NCI-H2227 (cell line): ENCODE measurements around the gene NDUFS3.
"Not testable (repeated sequence)": the region's sequence is repeated elsewhere in the genome, so short reads cannot be mapped to it uniquely, and the experiment has no call there.

Source experiments
- DNase-seq: peaks from one replicate; lab custom pipeline; 2025; ENCODE audit not compliant: unreplicated experiment; lab: John Stamatoyannopoulos, UW

NDUFS3 gene

DNA sequence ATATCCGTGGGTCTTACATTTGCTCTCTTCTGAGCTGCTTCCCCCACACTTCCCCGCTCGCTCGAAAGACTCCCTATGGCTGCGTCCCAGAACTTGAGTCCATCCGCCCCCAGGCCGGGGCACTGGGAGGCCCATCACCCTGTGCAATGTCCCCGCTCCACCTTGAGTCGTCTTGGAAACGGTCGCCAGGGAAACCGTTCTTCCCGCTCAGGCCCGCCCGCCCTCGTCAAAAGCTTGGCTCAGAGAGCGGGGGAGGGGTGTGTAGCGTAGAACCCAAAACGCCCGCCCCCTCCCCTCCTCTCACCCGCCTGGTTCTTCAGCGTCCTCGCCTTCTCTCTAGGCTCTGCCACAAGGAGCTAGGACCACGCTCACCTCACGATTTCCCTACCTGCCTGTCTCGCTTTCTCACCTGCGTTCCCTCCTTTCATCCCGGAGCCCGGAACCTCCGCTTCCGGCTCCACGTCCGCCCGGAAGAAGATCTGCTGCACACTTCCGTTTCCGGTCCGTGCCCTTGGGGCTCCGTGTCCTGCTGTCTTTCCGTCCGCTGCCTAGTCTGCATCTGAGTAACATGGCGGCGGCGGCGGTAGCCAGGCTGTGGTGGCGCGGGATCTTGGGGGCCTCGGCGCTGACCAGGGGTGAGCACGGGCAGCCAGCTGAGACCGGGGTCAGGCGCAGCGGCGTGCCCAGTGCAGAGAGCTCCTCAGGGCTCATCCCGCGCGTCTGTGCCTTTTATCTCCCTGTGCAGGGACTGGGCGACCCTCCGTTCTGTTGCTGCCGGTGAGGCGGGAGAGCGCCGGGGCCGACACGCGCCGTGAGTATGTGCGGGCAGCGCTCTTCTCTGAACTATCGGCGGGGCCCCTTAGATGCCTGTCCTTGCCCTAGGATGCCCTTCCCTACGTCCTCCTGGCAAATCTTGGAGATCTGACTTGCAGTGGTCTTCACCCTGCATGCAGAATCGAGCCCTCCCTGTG is at the start of gene NDUFS3, which contains the start of gene KBTBD4:
Gene NDUFS3 (plus strand): TSS at position 551 of the 971 bp plus-strand sequence. CDS start 18 bp downstream, at position 569.
Gene KBTBD4 (minus strand): TSS at position 447 of the 971 bp plus-strand sequence. CDS start 19 bp downstream, at position 428.
- DNase-seq, result peak; percentile 95

- DNase-seq, result no peak
Measured at GRCh38 chr11:47529951-47530350, 48.9 kb upstream of the NDUFS3 start.

DNA sequence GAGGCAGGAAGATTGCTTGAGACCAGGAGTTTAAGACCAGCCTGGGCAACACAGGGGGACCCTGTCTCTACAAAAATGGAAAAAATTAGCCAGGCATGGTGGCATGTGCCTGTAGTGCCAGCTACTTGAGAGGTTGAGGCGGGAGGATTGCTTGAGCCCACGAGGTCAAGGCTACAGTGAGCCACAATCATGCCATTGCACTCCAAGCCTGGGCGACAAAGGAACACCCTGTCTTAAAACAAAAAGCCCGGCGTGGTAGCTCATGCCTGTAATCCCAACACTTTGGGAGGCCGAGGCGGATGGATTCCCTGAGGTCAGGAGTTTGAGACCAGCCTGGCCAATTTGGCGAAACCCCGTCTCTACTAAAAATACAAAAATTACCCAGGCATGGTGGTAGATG is 48.2 kb upstream of the NDUFS3 start:
- DNase-seq, result not testable (repeated sequence)

GRCh38 chr11:47531666-47532065 is 47.2 kb upstream of the NDUFS3 start:
- no peak for DNase-seq

DNA sequence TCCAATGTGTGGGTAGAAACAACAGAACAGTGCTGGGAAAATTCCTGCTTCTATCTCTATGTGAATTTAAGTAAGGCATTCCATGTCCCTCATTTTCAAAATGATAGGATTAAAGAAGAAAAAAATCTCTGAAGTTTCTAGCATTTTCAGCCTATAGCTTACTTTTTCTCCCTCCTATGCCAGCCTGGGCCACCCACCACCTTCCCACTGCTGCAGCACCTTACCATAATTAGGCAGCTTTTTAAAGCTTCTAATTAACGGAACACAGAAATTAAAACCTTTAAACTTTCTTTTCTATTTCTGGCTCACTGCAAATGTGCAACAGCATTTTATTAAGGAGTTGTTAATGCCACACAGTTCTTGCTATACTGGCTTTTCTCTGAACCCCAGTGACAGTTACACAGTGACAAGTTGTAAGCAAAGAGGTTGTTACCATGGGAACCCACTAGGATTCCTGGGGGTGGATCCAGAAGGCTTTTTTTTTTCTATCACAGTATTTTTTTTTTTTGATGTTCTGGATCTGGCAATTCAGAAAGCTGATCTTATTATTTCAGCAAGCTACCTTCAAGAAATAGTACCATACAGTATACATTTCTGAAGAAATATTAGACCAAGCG is 46.2 kb upstream of the NDUFS3 start:
- peak; percentile 57 for DNase-seq

GRCh38 chr11:47533690-47534151 is 45.2 kb upstream of the NDUFS3 start:
- no peak for DNase-seq

DNA sequence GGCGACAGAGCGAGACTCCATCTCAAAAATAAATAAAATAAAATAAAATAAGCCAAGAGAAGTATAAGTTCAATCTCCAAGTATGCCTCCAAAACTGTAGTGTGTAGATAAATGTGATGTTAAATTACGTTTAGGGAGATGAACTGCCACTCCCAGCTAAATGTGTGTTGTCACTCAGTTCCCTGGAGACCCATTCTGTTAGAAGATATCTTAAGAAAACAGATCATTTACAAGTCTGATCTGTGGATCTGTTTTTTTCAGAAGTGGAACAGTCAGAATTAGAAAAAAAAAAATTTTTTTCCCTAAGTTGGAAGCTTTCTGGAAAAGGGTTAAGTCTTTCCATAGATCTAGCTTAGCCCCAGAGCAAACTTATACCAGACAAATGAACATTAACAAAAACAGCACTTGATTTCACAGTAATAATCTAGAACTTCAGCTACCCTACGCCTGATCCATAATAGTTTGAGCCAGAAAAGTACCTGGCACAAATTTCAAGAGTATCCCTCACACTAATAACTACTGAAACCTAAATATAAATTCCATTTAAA is 44.1 kb upstream of the NDUFS3 start:
- no peak for DNase-seq

DNA sequence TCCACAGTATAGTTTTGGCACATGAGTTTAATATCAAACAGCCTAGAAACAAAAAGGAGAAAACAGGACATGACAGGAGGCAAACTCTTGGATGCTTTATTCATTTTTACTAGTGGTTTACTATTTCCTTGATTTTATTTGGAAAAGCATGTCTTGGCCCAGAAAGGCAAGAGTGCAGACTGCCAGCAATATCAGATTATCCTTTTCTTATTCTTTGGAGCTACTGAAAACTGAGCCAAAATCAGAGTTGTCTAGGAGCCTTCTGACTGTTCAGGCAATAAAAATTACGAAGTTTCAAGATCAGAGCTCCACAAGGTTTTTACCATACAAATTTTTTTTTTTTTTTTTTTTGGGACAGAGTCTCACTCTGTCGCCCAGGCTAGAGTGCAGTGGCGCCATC is 42.0 kb upstream of the NDUFS3 start:
- no peak for DNase-seq

- no peak for DNase-seq
Measured at GRCh38 chr11:47538741-47539565, 39.9 kb upstream of the NDUFS3 start.

- no peak for DNase-seq
Measured at GRCh38 chr11:47539681-47540039, 39.2 kb upstream of the NDUFS3 start.

DNA sequence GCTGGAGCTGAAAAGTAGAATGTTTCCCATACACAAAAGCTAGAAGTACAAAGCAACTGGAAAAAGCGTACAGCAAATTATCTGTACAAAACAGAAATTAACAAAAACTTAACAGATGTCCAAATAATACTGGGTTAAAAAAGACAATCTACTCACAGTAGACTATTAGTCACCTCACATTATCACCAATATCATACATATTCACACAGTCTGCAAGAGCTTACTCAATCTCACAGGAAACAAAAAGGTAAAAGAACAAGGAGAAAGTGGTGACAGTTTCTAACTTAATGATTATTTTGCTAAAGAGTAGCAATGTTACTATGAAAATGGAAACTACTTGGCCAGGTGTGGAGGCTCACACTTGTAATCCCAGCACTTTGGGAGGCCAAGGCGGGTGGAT is 37.8 kb upstream of the NDUFS3 start:
- no peak for DNase-seq

DNA sequence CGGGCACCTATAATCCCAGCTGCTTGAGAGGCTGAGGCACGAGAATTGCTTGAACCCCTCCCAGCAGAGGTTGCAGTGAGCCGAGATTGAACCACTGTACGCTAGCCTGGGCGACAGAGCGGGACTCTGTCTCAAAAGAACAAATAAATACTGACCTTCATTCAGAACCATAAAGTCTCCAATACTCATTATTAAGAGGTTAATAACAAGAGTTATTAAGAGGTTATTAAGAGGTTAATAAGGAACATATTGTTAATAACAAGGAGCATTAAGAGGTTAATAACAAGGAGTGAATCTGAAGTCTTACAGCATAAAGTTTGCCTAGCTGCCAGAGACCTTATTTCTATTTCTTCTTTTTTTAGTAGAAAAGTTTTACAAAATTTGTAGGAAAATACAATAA is 33.6 kb upstream of the NDUFS3 start:
- no peak for DNase-seq

DNA sequence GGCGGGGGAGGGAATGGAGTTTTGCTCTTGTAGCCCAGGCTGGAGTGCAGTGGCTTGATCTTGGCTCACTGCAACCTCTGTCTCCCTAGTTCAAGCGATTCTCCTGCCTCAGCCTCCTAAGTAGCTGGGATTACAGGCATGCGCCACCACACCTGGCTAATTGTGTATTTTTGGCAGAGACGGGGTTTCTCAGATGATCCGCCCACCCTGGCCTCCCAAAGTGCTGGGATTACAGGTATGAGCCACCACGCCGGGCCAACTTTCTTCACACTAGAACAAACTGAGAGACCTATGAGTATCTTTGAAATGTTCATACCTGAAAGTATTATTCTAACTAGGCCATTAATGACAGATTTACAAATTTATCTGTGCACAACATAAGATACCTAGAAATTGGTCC is 32.6 kb upstream of the NDUFS3 start:
- DNase-seq, result not testable (repeated sequence)

GRCh38 chr11:47550288-47551047 is 28.4 kb upstream of the NDUFS3 start:
- DNase-seq, result no peak

- DNase-seq, result peak; percentile 13
Measured at GRCh38 chr11:47551086-47551485, 27.8 kb upstream of the NDUFS3 start.

GRCh38 chr11:47552056-47552565 is 26.8 kb upstream of the NDUFS3 start:
- peak; percentile 40 for DNase-seq

DNA sequence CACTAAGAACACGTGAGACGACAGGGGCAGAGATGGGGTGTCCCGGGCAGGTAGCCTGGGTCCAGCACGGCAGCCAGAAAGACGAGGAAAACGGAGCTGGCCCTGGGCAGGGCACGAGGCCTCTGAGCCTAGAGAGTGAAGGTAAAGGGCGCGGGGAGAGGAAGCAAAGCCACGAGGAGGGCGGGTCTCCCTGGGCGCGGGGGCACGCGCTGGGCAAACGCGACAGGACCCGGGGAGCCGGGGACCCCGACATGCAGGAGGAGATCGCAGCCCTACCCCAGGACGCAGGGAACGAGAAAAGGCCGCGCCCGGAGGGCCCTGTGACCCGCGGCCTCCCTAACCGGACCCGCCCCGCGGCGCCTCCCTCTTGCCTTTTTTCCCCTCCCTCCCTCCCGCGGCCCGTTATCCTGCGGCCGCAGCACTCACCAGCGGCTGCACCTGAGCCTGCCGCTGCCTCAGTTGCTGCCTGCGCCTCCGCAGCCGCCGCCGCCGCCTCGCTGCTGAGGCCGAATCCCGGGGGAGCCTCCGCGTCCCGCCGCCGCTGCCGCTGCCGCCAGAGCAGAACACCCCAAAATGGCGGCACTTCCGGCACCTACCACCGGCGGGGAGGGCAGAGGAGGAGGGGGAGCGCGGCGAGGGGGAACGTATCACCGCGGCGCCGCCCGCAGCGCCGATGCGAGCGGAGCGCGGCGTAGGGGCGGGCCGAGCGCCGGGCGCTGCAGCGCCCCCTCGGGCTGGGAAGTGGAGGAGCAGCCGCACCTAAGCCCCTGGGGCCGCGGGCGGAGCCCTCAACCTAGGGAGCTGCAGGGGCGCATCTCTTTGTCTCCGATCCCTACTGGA is 26.1 kb upstream of the NDUFS3 start, which contains the start of gene CELF1:
Gene CELF1 (minus strand): TSS at position 567 of the 840 bp plus-strand sequence. CDS start 53,609 bp downstream, outside the sequence.
- DNase-seq, result peak; percentile 96

DNA sequence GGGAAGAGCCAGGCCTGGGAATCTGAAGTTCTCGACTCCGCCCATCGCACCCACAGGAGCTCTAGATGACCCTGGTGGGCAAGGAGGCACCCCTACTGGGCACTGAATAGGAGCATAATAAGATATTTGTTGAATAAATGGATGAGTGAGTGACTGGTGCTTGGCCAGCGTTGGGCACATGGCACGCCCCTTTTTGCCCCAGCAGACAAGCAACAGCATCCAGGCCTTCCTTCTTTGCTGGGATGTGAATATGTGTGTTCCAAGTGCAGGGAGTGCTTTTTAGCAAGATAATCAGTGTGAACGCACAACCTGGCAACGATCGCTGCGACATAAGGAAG is 25.5 kb upstream of the NDUFS3 start:
- DNase-seq, result peak; percentile 86

DNA sequence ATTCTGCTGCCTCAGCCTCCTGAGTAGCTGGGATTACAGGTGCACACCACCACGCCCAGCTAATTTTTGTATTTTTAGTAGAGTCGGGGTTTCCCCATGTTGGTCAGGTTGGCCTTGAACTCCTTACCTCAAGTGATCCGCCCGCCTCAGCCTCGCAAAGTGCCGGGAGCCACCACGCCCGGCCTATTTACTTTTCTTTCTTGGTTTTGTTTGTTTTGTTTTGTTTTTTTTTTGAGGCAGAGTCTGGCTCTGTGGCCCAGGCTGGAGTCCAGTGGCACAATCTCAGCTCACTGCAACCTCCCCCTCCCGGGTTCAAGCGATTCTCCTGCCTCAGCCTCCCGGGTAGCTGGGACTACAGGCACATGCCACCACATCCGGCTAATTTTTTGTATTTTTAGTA is 21.9 kb upstream of the NDUFS3 start:
- not testable (repeated sequence) for DNase-seq
